Measurements from ENCODE around the gene GRAMD1B.

Gene GRAMD1B

GRCh38 chr11:123392431-123392830, 37.6 kb upstream of the GRAMD1B start:
- Histone ChIP-seq H3K4me2 (ENCODE audit: low read depth, low read length, poor library complexity, severe bottlenecking) (no peak overlapping the region), H2AFZ (ENCODE audit: low read length) (no peak overlapping the region), H3K4me1 (ENCODE audit: insufficient read depth, low read length, poor library complexity, severe bottlenecking) (no peaks in the 10 kb centered on the region), H3K4me3 (ENCODE audit: low read length, poor library complexity, severe bottlenecking) (no peak overlapping the region), H3K9ac (ENCODE audit: low read depth, low read length, poor library complexity, severe bottlenecking) (no peak overlapping the region), H3K36me3 (ENCODE audit: insufficient read depth, low read length) (no peaks in the 10 kb centered on the region), H3K9me2 (replicated peaks; ENCODE audit: low read depth, low read length) (no peaks in the 10 kb centered on the region), H3K27me3 (ENCODE audit: insufficient read depth, low read length, poor library complexity, severe bottlenecking) (no peaks in the 10 kb centered on the region), H3K9me3 (ENCODE audit: insufficient read depth, low read depth, low read length) (no peaks in the 10 kb centered on the region), H3F3A (ENCODE audit: low read depth) (no peaks in the 10 kb centered on the region), H3K79me2 (ENCODE audit: insufficient read depth, low read length) (no peaks in the 10 kb centered on the region), H4K20me1 (ENCODE audit: insufficient read depth, low read length, poor library complexity, severe bottlenecking) (no peaks in the 10 kb centered on the region)
- TF ChIP-seq CTCF (conservative IDR thresholded peaks at IDR 0.05; ENCODE audit: low read length) (no peak), EZH2phosphoT487 (IDR thresholded peaks at IDR 0.05; ENCODE audit: borderline replicate concordance) (no peak)

- Histone ChIP-seq H4K20me1 (ENCODE audit: insufficient read depth, low read length, poor library complexity, severe bottlenecking) (no peaks in the 10 kb centered on the region), H3K9me3 (ENCODE audit: insufficient read depth, low read depth, low read length) (no peaks in the 10 kb centered on the region), H3F3A (ENCODE audit: low read depth) (no peaks in the 10 kb centered on the region), H3K36me3 (ENCODE audit: insufficient read depth, low read length) (no peaks in the 10 kb centered on the region), H3K4me3 (ENCODE audit: low read length, poor library complexity, severe bottlenecking) (no peak overlapping the region), H3K4me2 (ENCODE audit: low read depth, low read length, poor library complexity, severe bottlenecking) (no peak overlapping the region), H3K79me2 (ENCODE audit: insufficient read depth, low read length) (no peaks in the 10 kb centered on the region), H2AFZ (ENCODE audit: low read length) (no peak overlapping the region), H3K9me2 (replicated peaks; ENCODE audit: low read depth, low read length) (no peaks in the 10 kb centered on the region), H3K9ac (ENCODE audit: low read depth, low read length, poor library complexity, severe bottlenecking) (no peak overlapping the region), H3K27me3 (ENCODE audit: insufficient read depth, low read length, poor library complexity, severe bottlenecking) (no peaks in the 10 kb centered on the region), H3K4me1 (ENCODE audit: insufficient read depth, low read length, poor library complexity, severe bottlenecking) (no peaks in the 10 kb centered on the region)
- no peak for TF ChIP-seq CTCF (conservative IDR thresholded peaks at IDR 0.05; ENCODE audit: low read length)
- TF ChIP-seq EZH2phosphoT487 (IDR thresholded peaks at IDR 0.05; ENCODE audit: borderline replicate concordance), result no peak
These were observed 37.2 kb upstream of the GRAMD1B start for GRCh38 chr11:123392844-123393243.

GRCh38 chr11:123393312-123393927, 36.6 kb upstream of the GRAMD1B start:
- H4K20me1 ChIP-seq (ENCODE audit: insufficient read depth, low read length, poor library complexity, severe bottlenecking), result no peaks in the 10 kb centered on the region
- no peak overlapping the region for H3K4me2 ChIP-seq (ENCODE audit: low read depth, low read length, poor library complexity, severe bottlenecking)
- no peak overlapping the region for H3K4me3 ChIP-seq (ENCODE audit: low read length, poor library complexity, severe bottlenecking)
- no peak for TF ChIP-seq CTCF (conservative IDR thresholded peaks at IDR 0.05; ENCODE audit: low read length)
- no peak for TF ChIP-seq EZH2phosphoT487 (IDR thresholded peaks at IDR 0.05; ENCODE audit: borderline replicate concordance)
- H2AFZ ChIP-seq (ENCODE audit: low read length), result no peak overlapping the region
- H3K9ac ChIP-seq (ENCODE audit: low read depth, low read length, poor library complexity, severe bottlenecking), result no peak overlapping the region
- H3K27me3 ChIP-seq (ENCODE audit: insufficient read depth, low read length, poor library complexity, severe bottlenecking), result no peaks in the 10 kb centered on the region
- no peaks in the 10 kb centered on the region for H3F3A ChIP-seq (ENCODE audit: low read depth)
- no peaks in the 10 kb centered on the region for H3K79me2 ChIP-seq (ENCODE audit: insufficient read depth, low read length)
- no peaks in the 10 kb centered on the region for H3K9me2 ChIP-seq (replicated peaks; ENCODE audit: low read depth, low read length)
- no peaks in the 10 kb centered on the region for H3K9me3 ChIP-seq (ENCODE audit: insufficient read depth, low read depth, low read length)
- no peaks in the 10 kb centered on the region for H3K36me3 ChIP-seq (ENCODE audit: insufficient read depth, low read length)
- H3K4me1 ChIP-seq (ENCODE audit: insufficient read depth, low read length, poor library complexity, severe bottlenecking), result no peaks in the 10 kb centered on the region

Measured in Loucy (cell line).